Amniotic stem cell (primary cell): Measurements from ENCODE around the gene AMZ1.
"Not testable (repeated sequence)": the region's sequence is repeated elsewhere in the genome, so short reads cannot be mapped to it uniquely, and the experiment has no call there.

Source experiments
- DNase-seq: peaks from one replicate; lab custom pipeline; 2025; lab: John Stamatoyannopoulos, UW

AMZ1 gene

GRCh38 chr7:2670171-2670570, 17.8 kb upstream of the AMZ1 start:
- no peak for DNase-seq

GRCh38 chr7:2670720-2671391, 17.1 kb upstream of the AMZ1 start:
- DNase-seq, result peak; percentile 18

DNA sequence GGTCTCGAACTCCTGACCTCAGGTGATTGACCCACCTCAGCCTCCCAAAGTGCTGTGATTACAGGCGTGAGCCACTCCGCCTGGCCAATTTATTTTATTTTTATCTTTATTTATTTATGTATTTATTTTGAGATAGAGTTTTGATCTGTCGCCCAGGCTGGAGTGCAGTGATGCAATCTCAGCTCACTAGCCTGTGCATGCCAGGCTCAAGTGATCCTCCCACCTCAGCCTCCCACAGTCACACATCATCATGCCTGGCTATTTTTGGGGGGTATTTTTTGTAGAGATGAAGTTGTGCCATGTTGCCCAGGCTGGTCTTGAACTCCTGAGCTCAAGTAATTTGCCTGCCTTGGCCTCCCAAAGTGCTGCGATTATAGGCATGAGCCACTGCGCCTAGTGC, 14.8 kb upstream of the AMZ1 start:
- DNase-seq, result not testable (repeated sequence)

DNA sequence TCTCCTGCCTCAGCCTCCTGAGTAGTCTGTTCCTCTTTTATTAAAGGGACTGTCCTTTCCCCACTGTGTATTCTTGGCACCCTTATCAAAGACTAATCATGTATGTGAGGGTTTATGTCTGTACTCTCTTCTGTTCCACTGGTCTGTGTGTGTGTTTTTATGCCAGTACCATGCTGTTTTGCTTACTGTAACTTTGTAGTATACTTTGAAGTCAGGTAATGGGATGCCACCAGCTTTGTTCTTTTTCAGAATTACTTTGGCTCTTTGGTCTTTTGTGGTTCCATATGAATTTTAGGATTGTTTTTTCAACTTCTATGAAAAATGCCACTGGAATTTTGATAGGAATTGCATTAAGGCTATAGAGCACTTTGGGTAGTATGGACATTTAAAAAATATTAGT, 14.1 kb upstream of the AMZ1 start:
- DNase-seq, result no peak

DNA sequence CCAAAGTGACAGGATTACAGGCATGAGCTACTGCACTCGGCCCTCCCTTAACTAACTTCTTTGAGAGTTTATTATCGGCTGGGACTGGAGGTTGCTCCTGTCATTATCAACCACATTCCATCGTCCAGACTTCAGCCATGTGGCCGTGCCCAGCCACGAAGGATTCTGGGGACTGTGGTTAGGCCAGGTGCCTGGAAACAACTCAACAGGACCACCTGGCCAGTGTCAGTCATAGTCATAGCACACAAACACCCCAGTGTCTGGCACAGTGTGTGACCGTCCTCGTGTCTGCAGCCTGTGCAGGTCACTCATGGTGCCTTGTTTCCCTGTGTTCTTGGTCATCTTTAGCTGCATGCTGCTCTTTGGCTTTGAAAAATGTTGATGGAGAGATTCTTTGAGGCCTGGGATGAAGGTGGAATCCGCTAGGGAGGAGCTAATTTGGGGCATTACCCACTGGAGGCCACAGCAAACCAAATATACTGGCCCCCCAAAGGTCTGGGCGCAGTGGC, 12.7 kb upstream of the AMZ1 start:
- no peak for DNase-seq

DNA sequence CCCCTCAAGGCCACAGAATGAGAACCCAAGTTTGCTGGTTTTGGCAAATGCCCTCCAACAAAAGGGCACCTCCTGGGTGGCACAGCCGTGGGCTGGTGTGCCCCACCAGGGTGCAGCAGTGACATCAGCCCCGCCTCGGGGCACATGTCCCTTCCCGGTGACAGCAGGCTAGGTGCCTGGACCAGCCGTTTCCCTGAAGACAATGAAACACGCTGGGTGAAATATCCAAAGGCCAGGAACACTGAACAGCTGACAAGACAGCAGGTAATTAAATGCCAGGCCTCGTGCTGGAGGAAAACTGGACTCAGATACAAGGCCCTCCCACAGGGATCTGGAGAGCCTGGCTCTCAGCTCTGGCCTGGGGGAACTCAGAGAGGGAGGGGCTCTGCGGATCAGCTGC, 11.4 kb upstream of the AMZ1 start:
- DNase-seq, result not testable (repeated sequence)

DNA sequence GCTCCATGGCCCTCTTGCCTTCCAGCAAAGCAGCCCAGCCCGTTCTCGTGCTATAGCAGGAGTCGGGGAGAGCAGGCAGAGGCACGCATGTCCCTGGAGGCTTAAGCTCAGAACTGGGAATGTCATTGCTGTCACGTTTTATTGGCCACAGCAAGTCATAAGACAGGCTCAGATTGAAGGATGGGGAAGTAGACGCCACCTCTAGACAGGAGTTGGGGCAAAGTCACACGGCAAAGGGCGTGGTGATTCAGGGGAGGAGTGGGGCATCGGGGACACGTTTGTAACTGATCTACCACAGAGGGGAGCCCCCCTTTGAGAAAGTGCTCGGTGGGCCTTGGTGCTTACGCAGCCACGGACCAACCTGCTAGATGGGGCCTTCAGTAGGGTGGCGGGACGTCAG, 9.5 kb upstream of the AMZ1 start:
- DNase-seq, result not testable (repeated sequence)

- not testable (repeated sequence) for DNase-seq
Measured at GRCh38 chr7:2679135-2680127, 8.6 kb upstream of the AMZ1 start.

DNA sequence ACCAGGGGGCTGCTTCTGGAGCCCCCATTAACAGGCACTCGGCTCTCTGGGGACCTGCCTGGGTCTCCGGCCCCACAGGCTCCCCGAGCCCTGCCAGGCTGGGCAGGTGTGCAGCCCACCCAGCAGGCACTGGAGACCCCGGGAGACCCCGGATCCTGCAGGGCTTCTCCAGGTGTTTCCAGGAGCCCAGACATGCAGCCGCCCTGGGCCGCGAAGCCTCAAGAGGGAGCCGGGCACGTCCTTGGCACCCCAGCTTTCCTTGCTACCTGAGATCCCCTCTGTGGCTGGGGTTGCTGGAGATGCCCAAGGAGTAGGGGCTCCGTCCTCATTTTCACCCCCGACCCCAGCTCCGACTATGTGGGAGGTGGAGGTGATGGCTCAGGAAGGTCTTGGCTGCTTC, 7.7 kb upstream of the AMZ1 start:
- no peak for DNase-seq

GRCh38 chr7:2680792-2681490, 7.1 kb upstream of the AMZ1 start:
- DNase-seq, result peak; percentile 20

DNA sequence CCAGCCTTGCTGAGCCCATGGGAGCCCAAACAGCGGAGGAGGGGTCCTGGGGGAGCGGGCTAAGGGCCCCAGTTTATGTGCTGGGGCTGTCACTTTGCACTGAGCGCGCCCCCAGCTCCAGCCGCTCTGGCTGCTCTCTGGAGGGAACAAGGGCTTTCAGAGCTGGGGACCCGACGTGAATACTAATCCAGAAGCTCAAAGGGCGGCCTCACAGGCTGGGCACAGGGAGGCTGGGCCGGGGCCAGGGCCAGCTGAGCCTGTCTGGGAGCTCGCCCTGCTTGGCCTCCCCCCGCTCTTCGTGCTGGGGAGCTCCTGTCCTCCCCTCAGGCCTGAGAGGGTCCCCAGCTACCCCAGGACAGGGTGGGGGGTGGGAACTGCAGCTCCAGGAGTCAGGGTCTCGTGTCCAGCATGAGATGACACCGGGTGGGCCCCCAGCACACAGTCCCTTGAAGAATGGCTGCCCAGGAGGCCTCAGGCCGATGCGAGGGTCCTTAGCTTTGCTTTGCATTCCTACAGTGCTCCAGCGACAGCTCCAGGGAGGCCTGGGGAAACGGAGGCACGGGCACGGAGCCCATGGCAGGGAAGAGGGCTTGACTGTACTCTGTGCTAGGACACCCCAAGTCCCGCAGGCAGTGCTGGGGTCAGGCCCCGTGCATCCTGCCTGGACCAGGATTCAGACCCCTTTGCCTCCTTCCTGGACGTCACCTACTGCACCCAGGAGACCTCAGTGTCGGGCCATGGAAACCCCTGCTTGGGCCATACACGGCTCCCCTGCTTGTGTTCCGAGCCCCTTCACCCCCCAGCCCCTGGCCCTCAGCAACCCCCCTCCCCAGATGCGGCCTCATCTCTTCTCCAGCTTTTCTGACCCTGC, 5.8 kb upstream of the AMZ1 start:
- DNase-seq, result no peak

GRCh38 chr7:2684501-2684900, 3.5 kb upstream of the AMZ1 start:
- no peak for DNase-seq

GRCh38 chr7:2686101-2686500, 1.9 kb upstream of the AMZ1 start:
- DNase-seq, result no peak

GRCh38 chr7:2687338-2687869, 598 bp upstream of the AMZ1 start:
- peak; percentile 51 for DNase-seq

GRCh38 chr7:2688409-2689342, 674 bp downstream of the AMZ1 start:
- no peak for DNase-seq

- DNase-seq, result no peak
Measured at GRCh38 chr7:2689343-2689847, 1.4 kb downstream of the AMZ1 start.

- peak; percentile 22 for DNase-seq
Measured at GRCh38 chr7:2689951-2690705, 2.1 kb downstream of the AMZ1 start.

GRCh38 chr7:2691011-2691707, 3.2 kb downstream of the AMZ1 start:
- no peak for DNase-seq
